ENCODE results near the gene HOXB2.

GRCh38 chr17:48556229-48556575, 11.3 kb upstream of the HOXB2 start:
- TF ChIP-seq, protein P1, sequence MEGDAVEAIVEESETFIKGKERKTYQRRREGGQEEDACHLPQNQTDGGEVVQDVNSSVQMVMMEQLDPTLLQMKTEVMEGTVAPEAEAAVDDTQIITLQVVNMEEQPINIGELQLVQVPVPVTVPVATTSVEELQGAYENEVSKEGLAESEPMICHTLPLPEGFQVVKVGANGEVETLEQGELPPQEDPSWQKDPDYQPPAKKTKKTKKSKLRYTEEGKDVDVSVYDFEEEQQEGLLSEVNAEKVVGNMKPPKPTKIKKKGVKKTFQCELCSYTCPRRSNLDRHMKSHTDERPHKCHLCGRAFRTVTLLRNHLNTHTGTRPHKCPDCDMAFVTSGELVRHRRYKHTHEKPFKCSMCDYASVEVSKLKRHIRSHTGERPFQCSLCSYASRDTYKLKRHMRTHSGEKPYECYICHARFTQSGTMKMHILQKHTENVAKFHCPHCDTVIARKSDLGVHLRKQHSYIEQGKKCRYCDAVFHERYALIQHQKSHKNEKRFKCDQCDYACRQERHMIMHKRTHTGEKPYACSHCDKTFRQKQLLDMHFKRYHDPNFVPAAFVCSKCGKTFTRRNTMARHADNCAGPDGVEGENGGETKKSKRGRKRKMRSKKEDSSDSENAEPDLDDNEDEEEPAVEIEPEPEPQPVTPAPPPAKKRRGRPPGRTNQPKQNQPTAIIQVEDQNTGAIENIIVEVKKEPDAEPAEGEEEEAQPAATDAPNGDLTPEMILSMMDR (IDR thresholded peaks at IDR 0.05; ENCODE audit: poor library complexity), result no peak
- no peak for TF ChIP-seq EZH2 (IDR thresholded peaks at IDR 0.05; ENCODE audit: borderline replicate concordance)
